Measurements from ENCODE around the gene RCBTB1. TPM values are rescaled to one million over a fixed set of nuclear protein-coding genes. Genes with fewer than 3 reads are reported as not detected.

The RCBTB1 gene
- total RNA-seq, 6 donors from 2014 or later, result 12.6 to 23.5 (median 18.0) TPM

DNA sequence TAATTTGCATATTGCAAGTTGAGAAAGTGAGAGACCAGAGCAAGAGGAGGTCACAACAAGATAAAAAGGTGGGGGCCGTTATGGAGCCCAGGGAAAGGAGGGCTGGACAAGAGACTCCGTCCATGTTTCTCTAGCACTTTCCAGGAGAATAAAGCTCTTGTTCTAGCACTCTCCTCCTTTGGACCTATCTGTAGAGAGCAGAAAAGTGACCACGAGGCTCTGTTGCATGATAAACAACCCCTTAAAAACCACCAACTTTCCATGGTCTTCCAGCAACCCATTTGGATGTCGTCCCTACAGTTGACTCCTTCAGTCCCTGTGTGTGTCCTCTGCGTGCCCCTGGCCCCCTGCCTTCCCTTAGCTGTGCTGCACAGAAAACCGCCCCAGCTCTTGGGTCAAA lies 38.9 kb upstream of the RCBTB1 start:
- Histone ChIP-seq H3K4me3 (no peak overlapping the region), H3K27me3 (no peaks in the 10 kb centered on the region), H3K27ac (no peak overlapping the region), H3K4me1 (peaks cover 6 to 18% (median 12%) of the 10 kb centered on the region in 4 donors), H3K36me3 (no peaks in the 10 kb centered on the region), H3K9me3 (no peaks in the 10 kb centered on the region)
- ATAC-seq (ENCODE audit: low FRiP score in 2 of 2), result no peak
- no peak for DNase-seq
- 85 to 91% methylated on average over 6 of the region's 6 CpGs for WGBS, 2 donors
- no peak for TF ChIP-seq CTCF (IDR thresholded peaks at IDR 0.05)

- no peak overlapping the region for H3K27ac ChIP-seq
Observed at GRCh38 chr13:49622174-49622946, 37.0 kb upstream of the RCBTB1 start.

GRCh38 chr13:49620170-49620621 lies 34.8 kb upstream of the RCBTB1 start:
- H3K36me3 ChIP-seq, result no peaks in the 10 kb centered on the region
- H3K27me3 ChIP-seq, result no peaks in the 10 kb centered on the region
- 62% methylated on average over 12 to 22 of the region's 22 CpGs for WGBS, 2 donors
- H3K4me1 ChIP-seq, result peaks cover 5 to 27% (median 12%) of the 10 kb centered on the region in 4 donors
- DNase-seq (peak in 1 of 2 donors; percentile 69), ATAC-seq (ENCODE audit: low FRiP score in 2 of 2) (no peak)
- H3K4me3 ChIP-seq, result peak overlapping the region in 1 of 4 donors; percentile 13
- TF ChIP-seq POLR2A (IDR thresholded peaks at IDR 0.05) (no peak), CTCF (IDR thresholded peaks at IDR 0.05) (no peak), EP300 (IDR thresholded peaks at IDR 0.05) (no peak), POLR2AphosphoS5 (IDR thresholded peaks at IDR 0.05) (no peak)
- no peak overlapping the region for H3K27ac ChIP-seq
- no peaks in the 10 kb centered on the region for H3K9me3 ChIP-seq

More at GRCh38 chr13:49622174-49622946, 37.0 kb upstream of the RCBTB1 start:
- Histone ChIP-seq H3K36me3 (no peaks in the 10 kb centered on the region), H3K9me3 (no peaks in the 10 kb centered on the region), H3K4me3 (no peak overlapping the region), H3K27me3 (no peaks in the 10 kb centered on the region), H3K4me1 (peaks cover 5 to 10% (median 9%) of the 10 kb centered on the region in 4 donors)
- ATAC-seq (ENCODE audit: low FRiP score in 2 of 2) (no peak), DNase-seq (no peak)
- TF ChIP-seq POLR2AphosphoS5 (IDR thresholded peaks at IDR 0.05) (no peak), CTCF (IDR thresholded peaks at IDR 0.05) (no peak), POLR2A (IDR thresholded peaks at IDR 0.05) (no peak), EP300 (IDR thresholded peaks at IDR 0.05) (no peak)
- WGBS, 2 donors, result 60 to 74% methylated on average over 11 of the region's 11 CpGs

GRCh38 chr13:49616676-49617065 lies 31.3 kb upstream of the RCBTB1 start:
- no peak overlapping the region for H3K4me3 ChIP-seq
- no peaks in the 10 kb centered on the region for H3K27me3 ChIP-seq
- no peaks in the 10 kb centered on the region for H3K36me3 ChIP-seq
- no peak for TF ChIP-seq POLR2AphosphoS5 (IDR thresholded peaks at IDR 0.05)
- TF ChIP-seq POLR2A (IDR thresholded peaks at IDR 0.05), result no peak
- no peak for TF ChIP-seq EP300 (IDR thresholded peaks at IDR 0.05)
- TF ChIP-seq CTCF (IDR thresholded peaks at IDR 0.05), result no peak
- H3K4me1 ChIP-seq, result peaks cover 5 to 27% (median 9%) of the 10 kb centered on the region in 4 donors
- ATAC-seq (ENCODE audit: low FRiP score in 2 of 2) (no peak), DNase-seq (no peak)
- WGBS, 2 donors, result 82 to 97% methylated on average over 3 of the region's 3 CpGs
- H3K27ac ChIP-seq, result peak overlapping the region in 2 of 4 donors; percentile 27 to 76
- no peaks in the 10 kb centered on the region for H3K9me3 ChIP-seq

Measured in upper lobe of left lung (tissue), 6 donors.